Astrocyte of the cerebellum (primary cell): Measurements from ENCODE around the gene LPAR2.
"Not testable (repeated sequence)": the region's sequence is repeated elsewhere in the genome, so short reads cannot be mapped to it uniquely, and the experiment has no call there.

Experiments used
- DNase-seq: peaks from one replicate; pipeline ENCODE4 v3.0.0-alpha.2; 2011; ENCODE audit warnings: low read depth
- H3K4me3 ChIP-seq: 2 replicates; pipeline ENCODE4 v1.5.1; 2011; ENCODE audit warnings: mild to moderate bottlenecking, low read depth, low read length, moderate library complexity
- CTCF ChIP-seq: IDR thresholded peaks from 2 replicates; pipeline ENCODE4 v1.5.1; 2012; ENCODE audit warnings: low read length, low read depth, moderate library complexity, mild to moderate bottlenecking; ENCODE audit errors: missing control alignments
- in situ Hi-C: cut with HindIII; loops from 2 replicates; pipeline ENCODE4 v1.10.0; 2017; ENCODE audit warnings: low sequenced_read_pairs

The LPAR2 gene

GRCh38 chr19:19619849-19620210 is 8.2 kb downstream of the LPAR2 start:
- H3K4me3 ChIP-seq: no peak overlapping the region
- no peak for TF ChIP-seq CTCF
- in situ Hi-C loops: no loop called here
- DNase-seq: no peak

- H3K4me3 ChIP-seq: peak overlapping the region; percentile 35
- in situ Hi-C loops: no loop called here
- no peak for TF ChIP-seq CTCF
- DNase-seq: no peak
These were observed 8.7 kb downstream of the LPAR2 start for GRCh38 chr19:19619181-19619848.

- DNase-seq: peak; percentile 63
- TF ChIP-seq CTCF: no peak
- in situ Hi-C loops: no loop called here
- peak within 1 kb of the TSS; percentile 35 for H3K4me3 ChIP-seq
These were observed 9.6 kb downstream of the LPAR2 start, which contains the start of gene PBX4 for GRCh38 chr19:19618219-19619051. PBX4 (minus strand) TSS chr19:19618687; CDS start chr19:19618629, 58 bp downstream.

- no peak for TF ChIP-seq CTCF
- no peak overlapping the region for H3K4me3 ChIP-seq
- in situ Hi-C loops: no loop called here
- no peak for DNase-seq
These were observed 12.9 kb downstream of the LPAR2 start for GRCh38 chr19:19615086-19615485.

GRCh38 chr19:19613506-19613905 is 14.5 kb downstream of the LPAR2 start:
- no peak for TF ChIP-seq CTCF
- in situ Hi-C loops: no loop called here
- H3K4me3 ChIP-seq: no peak overlapping the region
- DNase-seq: no peak

GRCh38 chr19:19610376-19611202 is 17.4 kb downstream of the LPAR2 start:
- DNase-seq: no peak
- in situ Hi-C loops: no loop called here
- TF ChIP-seq CTCF: no peak

GRCh38 chr19:19606686-19607085 is 21.3 kb downstream of the LPAR2 start:
- DNase-seq, H3K4me3 ChIP-seq, in situ Hi-C loops: not testable (repeated sequence)

More at GRCh38 chr19:19610376-19611202, 17.4 kb downstream of the LPAR2 start:
- H3K4me3 ChIP-seq: no peak overlapping the region
